HepG2 (cell line): Measurements from ENCODE around the gene FGFR3. TPM values are rescaled to one million over a fixed set of nuclear protein-coding genes. Genes with fewer than 3 reads are reported as not detected.
A peak's percentile ranks its signal among the peaks of the same experiment; 100 is the strongest.

Source experiments
- ATRX ChIP-seq: sonication (generic); formaldehyde crosslinking; IDR thresholded peaks from 2 replicates; pipeline ENCODE4 v1.4.0; 2020; ENCODE audit warnings: missing genetic modification reagents, borderline replicate concordance
- CHD4 ChIP-seq: fragments of 200-600 bp; sonication (generic); IDR thresholded peaks from 2 replicates; pipeline ENCODE4 v1.7.0; 2017; ENCODE audit warnings: mild to moderate bottlenecking, low read length, borderline replicate concordance
- HNRNPLL ChIP-seq: fragments of 200-400 bp; formaldehyde crosslinking; IDR thresholded peaks from 2 replicates; pipeline ENCODE4 v1.6.1; 2017; ENCODE audit warnings: mild to moderate bottlenecking, low read depth, low read length; ENCODE audit not compliant: poor library complexity, severe bottlenecking
- MAFG ChIP-seq: sonication (generic); formaldehyde crosslinking; IDR thresholded peaks from 2 replicates; pipeline ENCODE4 v1.5.1; 2020; ENCODE audit warnings: mild to moderate bottlenecking, missing genetic modification reagents
- MAFK ChIP-seq, 2 experiments: IDR thresholded peaks in 1 of 2; conservative IDR thresholded peaks in 1 of 2; 2 replicates each; pipeline ENCODE4 v1.6.1; 2011; ENCODE audit warnings: improper control_type of control experiment in 2 of 2, low read length in 2 of 2
- MLX ChIP-seq: IDR thresholded peaks from 2 replicates; pipeline ENCODE4 v1.6.1; 2016
- NFIC ChIP-seq: IDR thresholded peaks from 2 replicates; pipeline ENCODE4 v1.6.1; 2012; ENCODE audit warnings: mild to moderate bottlenecking, low read length, inconsistent platforms
- SNAPC4 ChIP-seq: sonication (generic); formaldehyde crosslinking; IDR thresholded peaks from 2 replicates; pipeline ENCODE4 v1.4.0; 2020; ENCODE audit warnings: mild to moderate bottlenecking, missing genetic modification reagents
- ZBTB7B ChIP-seq: sonication (generic); formaldehyde crosslinking; IDR thresholded peaks from 2 replicates; pipeline ENCODE4 v1.4.0; 2020; ENCODE audit warnings: missing genetic modification reagents
- ZNF230 ChIP-seq: sonication (generic); formaldehyde crosslinking; IDR thresholded peaks from 2 replicates; pipeline ENCODE4 v1.4.0; 2020; ENCODE audit warnings: mild to moderate bottlenecking, missing genetic modification reagents
- ZNF3 ChIP-seq: IDR thresholded peaks from 2 replicates; pipeline ENCODE4 v1.7.0; 2017; ENCODE audit warnings: inconsistent platforms
- ZNF337 ChIP-seq: sonication (generic); formaldehyde crosslinking; IDR thresholded peaks from 2 replicates; pipeline ENCODE4 v1.5.1; 2020; ENCODE audit warnings: missing genetic modification reagents, low read depth, mild to moderate bottlenecking, borderline replicate concordance
- ZNF33B ChIP-seq: sonication (generic); formaldehyde crosslinking; IDR thresholded peaks from 2 replicates; pipeline ENCODE4 v1.5.1; 2020; ENCODE audit warnings: mild to moderate bottlenecking, missing genetic modification reagents
- ZNF431 ChIP-seq: sonication (generic); formaldehyde crosslinking; IDR thresholded peaks from 2 replicates; pipeline ENCODE4 v1.9.0; 2022; ENCODE audit warnings: missing genetic modification reagents, low read depth, mild to moderate bottlenecking, borderline replicate concordance
- ZNF44 ChIP-seq: sonication (generic); formaldehyde crosslinking; IDR thresholded peaks from 2 replicates; pipeline ENCODE4 v1.5.1; 2020; ENCODE audit warnings: mild to moderate bottlenecking, missing genetic modification reagents
- ZNF557 ChIP-seq: sonication (generic); formaldehyde crosslinking; IDR thresholded peaks from 2 replicates; pipeline ENCODE4 v1.4.0; 2020; ENCODE audit warnings: missing genetic modification reagents
- ZNF570 ChIP-seq: sonication (generic); formaldehyde crosslinking; IDR thresholded peaks from 2 replicates; pipeline ENCODE4 v1.4.0; 2020; ENCODE audit warnings: mild to moderate bottlenecking, missing genetic modification reagents, borderline replicate concordance
- ZNF839 ChIP-seq: sonication (generic); formaldehyde crosslinking; IDR thresholded peaks from 2 replicates; pipeline ENCODE4 v1.4.0; 2020; ENCODE audit warnings: missing genetic modification reagents, mild to moderate bottlenecking, borderline replicate concordance
- polyA plus RNA-seq, 8 experiments: library from polyadenylated mRNA; depleted of rRNA in 3 of 8; stranded (reverse) in 7 of 8; unstranded in 1 of 8; fragments of >200 nt; fragmentation: Illumina TruSeq in 4 of 8; extraction: Trizol in 4 of 8; gene quantifications; 2 replicates each; pipeline versions ENCODE4 v1.2.1 to v1.2.3, GENCODE V29; 2011 to 2016; ENCODE audit warnings: low read depth in 4 of 8, missing spikeins in 1 of 8, mixed read lengths in 1 of 8; ENCODE audit not compliant: insufficient read depth in 1 of 8
- total RNA-seq, 5 experiments: library from RNA; depleted of rRNA; stranded (reverse); fragments of >200 nt; fragmentation: Illumina TruSeq; extraction: Trizol; gene quantifications; 2 replicates each; pipeline ENCODE4 v1.2.3, GENCODE V29; 2016; ENCODE audit warnings: low read depth in 1 of 5
- TF ChIP-seq, protein P1 (sequence below), 2 experiments: sonication (generic) in 1 of 2; formaldehyde crosslinking in 1 of 2; IDR thresholded peaks; 2 replicates each; pipeline versions ENCODE4 v1.4.0 to v1.6.1; 2016 to 2020; ENCODE audit warnings: borderline replicate concordance in 1 of 2, low read depth in 1 of 2, mild to moderate bottlenecking in 1 of 2, missing genetic modification reagents in 1 of 2

FGFR3 gene
- total and polyA plus RNA-seq, 2 of the 13 experiments (the other 11 are each of a cell fraction or from before 2014, with no cell fraction given), result 103 to 109 TPM

DNA sequence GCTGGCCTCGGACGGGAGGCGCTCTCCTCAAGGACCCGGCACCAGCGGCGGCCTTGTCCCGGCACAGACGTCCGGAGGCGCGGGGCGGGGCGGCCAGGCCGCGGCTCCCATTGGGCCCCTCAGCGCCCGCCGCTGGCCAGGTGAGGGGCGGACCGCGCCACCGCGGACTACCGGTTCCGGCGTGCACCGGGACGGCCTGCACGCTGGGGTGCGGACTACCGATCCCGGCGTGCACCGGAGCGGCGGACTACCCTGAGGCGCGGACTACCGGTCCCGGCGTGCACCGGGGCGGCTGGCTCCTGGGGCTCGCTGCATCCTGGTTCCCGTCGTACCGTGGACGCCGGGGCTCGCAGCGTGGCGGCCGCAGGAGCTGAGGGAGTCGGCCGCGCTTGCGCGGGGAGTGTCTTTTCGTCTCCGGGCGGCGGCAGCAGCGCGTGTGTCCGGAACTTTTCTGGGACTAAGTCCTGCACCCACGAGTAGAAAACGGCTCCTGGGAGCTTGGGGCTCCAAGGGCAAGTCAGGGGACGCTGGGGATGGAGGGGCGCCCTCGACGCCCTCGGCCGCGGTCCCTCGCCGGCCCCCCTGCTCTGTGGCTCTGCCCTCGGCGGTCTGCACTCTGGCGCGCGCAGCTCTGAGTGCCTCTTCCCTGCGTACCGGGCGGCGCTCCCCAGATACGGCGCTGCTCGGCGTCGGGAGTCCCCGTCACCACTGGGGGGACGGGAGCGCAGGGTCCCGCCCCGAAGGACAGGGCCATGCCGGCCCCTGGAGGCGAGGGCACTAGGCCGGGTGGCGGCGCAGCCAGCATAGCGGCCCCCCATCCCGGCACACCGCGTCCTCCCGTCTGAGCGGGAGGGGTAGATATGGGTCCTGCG is 63.2 kb downstream of the FGFR3 start, which contains the start of gene LETM1 (continued):
- TF ChIP-seq NFIC (no peak), ZNF337 (CRISPR knock-in tag) (no peak; the same call in 1 of the 2 replicates), MAFG (CRISPR knock-in tag) (no peak), ZNF570 (CRISPR knock-in tag) (no peak), ZNF557 (no peak), ZNF44 (CRISPR knock-in tag) (no peak), MAFK (conservative IDR thresholded peaks at IDR 0.05 in 1 of 2, IDR thresholded peaks at IDR 0.05 in 1 of 2; ENCODE audit: low read length in 2 of 2) (no peak), ZNF431 (CRISPR knock-in tag) (no peak; the same call in 1 of the 2 replicates), ZBTB7B (no peak; the same call in 1 of the 2 replicates), ZNF230 (CRISPR knock-in tag) (peak; percentile 51; the same call in 1 of the 2 replicates), ZNF33B (CRISPR knock-in tag) (no peak), ATRX (no peak), CHD4 (no peak), ZNF3 (CRISPR knock-in tag) (no peak), SNAPC4 (CRISPR knock-in tag) (no peak), ZNF839 (CRISPR knock-in tag) (no peak), MLX (CRISPR knock-in tag) (no peak), HNRNPLL (peak; percentile 73)
- TF ChIP-seq, protein P1, sequence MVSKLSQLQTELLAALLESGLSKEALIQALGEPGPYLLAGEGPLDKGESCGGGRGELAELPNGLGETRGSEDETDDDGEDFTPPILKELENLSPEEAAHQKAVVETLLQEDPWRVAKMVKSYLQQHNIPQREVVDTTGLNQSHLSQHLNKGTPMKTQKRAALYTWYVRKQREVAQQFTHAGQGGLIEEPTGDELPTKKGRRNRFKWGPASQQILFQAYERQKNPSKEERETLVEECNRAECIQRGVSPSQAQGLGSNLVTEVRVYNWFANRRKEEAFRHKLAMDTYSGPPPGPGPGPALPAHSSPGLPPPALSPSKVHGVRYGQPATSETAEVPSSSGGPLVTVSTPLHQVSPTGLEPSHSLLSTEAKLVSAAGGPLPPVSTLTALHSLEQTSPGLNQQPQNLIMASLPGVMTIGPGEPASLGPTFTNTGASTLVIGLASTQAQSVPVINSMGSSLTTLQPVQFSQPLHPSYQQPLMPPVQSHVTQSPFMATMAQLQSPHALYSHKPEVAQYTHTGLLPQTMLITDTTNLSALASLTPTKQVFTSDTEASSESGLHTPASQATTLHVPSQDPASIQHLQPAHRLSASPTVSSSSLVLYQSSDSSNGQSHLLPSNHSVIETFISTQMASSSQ (IDR thresholded peaks at IDR 0.05; ENCODE audit: low read depth), result no peak
- TF ChIP-seq, protein P1 (CRISPR knock-in tag; IDR thresholded peaks at IDR 0.05; ENCODE audit: borderline replicate concordance), result 0 out of 2 replicates have a peak, but pooled peaks have one; percentile 44
